Measurements from ENCODE around the gene DSCAML1.

The DSCAML1 gene

GRCh38 chr11:117649296-117650055 is 147.5 kb downstream of the DSCAML1 start:
- no peak for ATAC-seq
- TF ChIP-seq CSDC2 (CRISPR knock-in tag; IDR thresholded peaks at IDR 0.05) (no peak), ZNF70 (CRISPR knock-in tag; IDR thresholded peaks at IDR 0.05) (no peak), RARB (CRISPR knock-in tag; IDR thresholded peaks at IDR 0.05) (no peak), ZNF565 (CRISPR knock-in tag; conservative IDR thresholded peaks at IDR 0.05; ENCODE audit: low read depth) (no peak), OSR1 (CRISPR knock-in tag; IDR thresholded peaks at IDR 0.05) (no peak), SNAI2 (CRISPR knock-in tag; IDR thresholded peaks at IDR 0.05) (no peak), TCF4 (CRISPR knock-in tag; IDR thresholded peaks at IDR 0.05; ENCODE audit: borderline replicate concordance) (no peak), TOX (CRISPR knock-in tag; IDR thresholded peaks at IDR 0.05; ENCODE audit: borderline replicate concordance) (no peak), ZFP30 (CRISPR knock-in tag; IDR thresholded peaks at IDR 0.05) (no peak), TSHZ2 (CRISPR knock-in tag; IDR thresholded peaks at IDR 0.05) (no peak), CSRNP3 (CRISPR knock-in tag; IDR thresholded peaks at IDR 0.05) (no peak), PATZ1 (CRISPR knock-in tag; IDR thresholded peaks at IDR 0.05; ENCODE audit: borderline replicate concordance) (no peak), ESRRG (CRISPR knock-in tag; IDR thresholded peaks at IDR 0.05) (no peak), ARNTL (CRISPR knock-in tag; IDR thresholded peaks at IDR 0.05; ENCODE audit: borderline replicate concordance, low read depth) (no peak)

- no peak for ATAC-seq
- no peak for TF ChIP-seq POU6F1 (CRISPR knock-in tag; IDR thresholded peaks at IDR 0.05; ENCODE audit: borderline replicate concordance, low read depth)
- no peak for TF ChIP-seq ZC3H10 (CRISPR knock-in tag; IDR thresholded peaks at IDR 0.05)
- TF ChIP-seq PATZ1 (CRISPR knock-in tag; IDR thresholded peaks at IDR 0.05; ENCODE audit: borderline replicate concordance) = no peak
- no peak for TF ChIP-seq ZFP3 (CRISPR knock-in tag; IDR thresholded peaks at IDR 0.05)
- no peak for TF ChIP-seq CSRNP3 (CRISPR knock-in tag; IDR thresholded peaks at IDR 0.05)
- no peak for TF ChIP-seq CREB5 (CRISPR knock-in tag; IDR thresholded peaks at IDR 0.05; ENCODE audit: low read depth)
- TF ChIP-seq ISL1 (CRISPR knock-in tag; IDR thresholded peaks at IDR 0.05) = no peak
- no peak for TF ChIP-seq ESRRG (CRISPR knock-in tag; IDR thresholded peaks at IDR 0.05)
- TF ChIP-seq ZNF565 (CRISPR knock-in tag; conservative IDR thresholded peaks at IDR 0.05; ENCODE audit: low read depth) = no peak
- TF ChIP-seq PPARA (CRISPR knock-in tag; IDR thresholded peaks at IDR 0.05; ENCODE audit: borderline replicate concordance) = no peak
- no peak for TF ChIP-seq GLIS3 (CRISPR knock-in tag; IDR thresholded peaks at IDR 0.05)
- no peak for TF ChIP-seq TOX (CRISPR knock-in tag; IDR thresholded peaks at IDR 0.05; ENCODE audit: borderline replicate concordance)
Measured at GRCh38 chr11:117647872-117648271, 149.1 kb downstream of the DSCAML1 start.

All from SK-N-SH treated with all-trans-retinoic acid at 6 μM for 48 hours (cell line).